Measurements from ENCODE around the gene MYH16.
"Not testable (repeated sequence)": the region's sequence is repeated elsewhere in the genome, so short reads cannot be mapped to it uniquely, and the experiment has no call there.

Gene MYH16

DNA sequence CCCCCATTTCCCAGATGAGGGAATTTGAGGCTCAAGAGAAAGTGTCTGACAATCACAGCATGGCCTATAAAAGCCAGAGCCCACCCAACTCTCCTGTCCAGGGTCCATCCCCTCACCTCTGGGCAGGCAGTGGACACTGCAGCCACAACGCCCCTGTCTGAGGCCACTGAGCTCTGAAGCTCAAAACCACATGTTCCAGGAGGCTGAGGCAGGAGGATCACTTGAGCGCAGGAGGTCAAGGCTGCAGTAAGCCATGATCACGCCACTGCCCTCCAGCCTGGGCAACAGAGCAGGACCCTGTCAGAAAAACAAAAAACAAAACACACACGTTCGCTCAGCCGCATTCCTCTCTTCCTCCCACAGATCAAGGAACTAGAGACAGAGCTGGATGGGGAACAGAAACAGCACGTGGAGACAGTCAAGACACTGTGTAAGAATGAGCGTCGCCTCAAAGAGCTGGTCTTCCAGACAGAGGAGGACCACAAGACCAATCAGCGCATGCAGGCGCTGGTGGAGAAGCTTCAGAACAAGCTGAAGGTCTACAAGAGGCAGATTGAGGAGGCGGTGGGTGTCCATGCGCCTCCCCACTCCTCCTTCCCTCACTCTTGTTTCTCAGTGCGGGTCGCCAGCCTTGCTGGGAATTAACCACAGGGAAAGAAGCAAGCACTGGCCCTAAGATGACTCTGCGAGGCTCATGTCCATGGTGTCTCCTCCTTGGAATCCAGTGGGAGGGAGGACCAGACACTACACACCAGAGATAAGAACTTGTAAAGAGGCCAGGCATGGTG is 33.0 kb downstream of the MYH16 start:
- no peak for ATAC-seq (replicated peaks)
- Mint-ChIP-seq H3K4me1 (no peaks in the 10 kb centered on the region), H3K9me3 (peaks cover 0 to 2% of the 10 kb centered on the region in 2 donors), H3K27me3 (no peaks in the 10 kb centered on the region), H3K4me3 (no peak overlapping the region), H3K36me3 (peaks cover 0 to 3% of the 10 kb centered on the region in 2 donors), H3K27ac (no peak overlapping the region)
- no peak for DNase-seq

- H3K36me3 Mint-ChIP-seq: peaks cover 0 to 3% of the 10 kb centered on the region in 2 donors
- H3K27me3 Mint-ChIP-seq: peaks cover 0 to 4% of the 10 kb centered on the region in 2 donors
- H3K4me3 Mint-ChIP-seq: no peak overlapping the region
- no peak overlapping the region for H3K27ac Mint-ChIP-seq
- H3K4me1 Mint-ChIP-seq: no peaks in the 10 kb centered on the region
- H3K9me3 Mint-ChIP-seq: peaks cover 0 to 2% of the 10 kb centered on the region in 2 donors
- no peak for ATAC-seq (replicated peaks)
- DNase-seq: no peak
Observed at GRCh38 chr7:99308461-99309074, 35.9 kb downstream of the MYH16 start.

DNA sequence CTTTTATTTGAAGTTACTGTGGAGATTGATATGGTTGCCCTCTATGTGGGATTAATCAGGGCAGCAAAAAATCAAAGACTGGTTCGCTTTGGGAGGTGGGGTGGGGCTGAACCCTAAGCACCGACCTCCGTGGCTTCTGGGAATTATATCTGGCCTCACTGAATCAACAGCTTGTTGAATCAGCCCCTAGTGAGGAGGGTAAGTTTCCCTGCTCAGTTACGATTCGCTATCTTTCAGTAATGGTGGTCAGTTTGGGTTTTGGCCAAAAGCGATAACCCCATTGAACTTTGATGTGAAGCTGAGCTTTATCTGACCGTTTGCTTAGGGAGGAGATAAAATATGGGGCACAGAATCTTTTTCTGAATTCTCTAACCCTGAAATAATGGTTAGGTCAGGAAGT is 36.5 kb downstream of the MYH16 start:
- peaks cover 0 to 4% of the 10 kb centered on the region in 2 donors for H3K27me3 Mint-ChIP-seq
- H3K4me1 Mint-ChIP-seq: peaks cover 0 to under 1% of the 10 kb centered on the region in 2 donors
- no peak for DNase-seq
- H3K4me3 Mint-ChIP-seq: no peak overlapping the region
- no peak overlapping the region for H3K27ac Mint-ChIP-seq
- ATAC-seq (replicated peaks): no peak
- peaks cover 0 to 3% of the 10 kb centered on the region in 2 donors for H3K36me3 Mint-ChIP-seq
- peaks cover 0 to 2% of the 10 kb centered on the region in 2 donors for H3K9me3 Mint-ChIP-seq

DNA sequence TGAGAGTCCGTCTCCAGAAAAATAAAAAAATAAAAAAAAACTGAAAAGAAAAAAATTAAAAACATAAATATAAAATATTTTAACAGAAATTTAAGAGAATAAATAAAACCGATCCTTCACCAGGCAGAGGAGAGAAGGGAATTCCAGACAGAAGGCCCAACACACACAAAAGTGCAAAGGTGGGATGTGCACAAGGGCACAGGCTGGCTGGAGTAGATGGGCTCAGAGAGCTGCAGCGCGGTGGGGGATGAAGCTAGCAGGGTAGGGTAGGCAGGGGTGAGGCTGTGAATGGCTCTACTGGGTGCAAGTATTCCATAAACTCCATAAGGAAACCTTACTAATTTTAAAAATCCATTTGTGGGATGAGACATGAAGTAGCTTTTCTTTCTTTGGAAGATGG is 37.4 kb downstream of the MYH16 start:
- H3K36me3 Mint-ChIP-seq: no peaks in the 10 kb centered on the region
- peaks cover 4 to 6% of the 10 kb centered on the region in 2 donors for H3K4me1 Mint-ChIP-seq
- no peak for DNase-seq
- no peak overlapping the region for H3K4me3 Mint-ChIP-seq
- no peak overlapping the region for H3K27ac Mint-ChIP-seq
- ATAC-seq (replicated peaks): no peak
- peaks cover 0 to 2% of the 10 kb centered on the region in 2 donors for H3K9me3 Mint-ChIP-seq
- H3K27me3 Mint-ChIP-seq: peaks cover 0 to 4% of the 10 kb centered on the region in 2 donors

GRCh38 chr7:99311702-99312101 is 39.1 kb downstream of the MYH16 start:
- H3K27ac Mint-ChIP-seq: no peak overlapping the region
- H3K4me3 Mint-ChIP-seq: no peak overlapping the region
- no peaks in the 10 kb centered on the region for H3K36me3 Mint-ChIP-seq
- H3K27me3 Mint-ChIP-seq: peaks cover 0 to 4% of the 10 kb centered on the region in 2 donors
- peaks cover 0 to 2% of the 10 kb centered on the region in 2 donors for H3K9me3 Mint-ChIP-seq
- no peak for DNase-seq
- no peak for ATAC-seq (replicated peaks)
- peaks cover 4 to 6% of the 10 kb centered on the region in 2 donors for H3K4me1 Mint-ChIP-seq

- Mint-ChIP-seq H3K4me3 (no peak overlapping the region), H3K36me3 (no peaks in the 10 kb centered on the region), H3K4me1 (peaks cover 4 to 6% of the 10 kb centered on the region in 2 donors), H3K9me3 (peaks cover 0 to 2% of the 10 kb centered on the region in 2 donors), H3K27ac (no peak overlapping the region), H3K27me3 (peaks cover 0 to 4% of the 10 kb centered on the region in 2 donors)
- DNase-seq (peak; percentile 49), ATAC-seq (replicated peaks) (peak; percentile 63 to 73)
Observed at GRCh38 chr7:99312316-99313203, 39.9 kb downstream of the MYH16 start.

DNA sequence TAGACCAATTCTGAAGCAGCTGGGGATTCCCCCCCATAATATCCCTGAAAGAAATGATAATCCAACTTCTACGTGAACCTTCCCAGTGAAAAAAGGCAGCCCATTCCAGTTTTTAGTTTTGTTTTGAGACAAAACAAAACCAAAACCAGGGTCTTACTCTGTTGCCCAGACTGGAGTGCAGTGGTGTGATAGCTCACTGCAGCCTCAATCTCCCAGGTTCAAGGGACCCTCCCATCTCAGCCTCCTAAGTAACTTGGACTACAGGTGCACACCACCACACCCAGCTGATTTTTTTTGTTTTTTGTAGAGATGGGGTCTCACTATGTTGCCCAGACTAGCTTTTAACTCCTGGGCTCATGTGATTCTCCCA is 40.5 kb downstream of the MYH16 start:
- Mint-ChIP-seq H3K9me3 (peaks cover 0 to 2% of the 10 kb centered on the region in 2 donors), H3K36me3 (no peaks in the 10 kb centered on the region), H3K27ac (no peak overlapping the region), H3K4me3 (no peak overlapping the region), H3K27me3 (peaks cover 0 to 4% of the 10 kb centered on the region in 2 donors), H3K4me1 (peaks cover 4 to 6% of the 10 kb centered on the region in 2 donors)
- peak; percentile 29 to 45 for ATAC-seq (replicated peaks)
- no peak for DNase-seq

- DNase-seq (no peak), ATAC-seq (replicated peaks) (peak; percentile 36 to 50)
- H3K36me3 Mint-ChIP-seq: no peaks in the 10 kb centered on the region
Observed at GRCh38 chr7:99314504-99314903, 41.9 kb downstream of the MYH16 start.

GRCh38 chr7:99320371-99320770 is 47.7 kb downstream of the MYH16 start:
- DNase-seq (no peak), ATAC-seq (replicated peaks) (no peak)
- Mint-ChIP-seq H3K36me3 (no peaks in the 10 kb centered on the region), H3K4me1 (peaks cover 1 to 13% of the 10 kb centered on the region in 2 donors), H3K9me3 (no peaks in the 10 kb centered on the region), H3K27ac (no peak overlapping the region), H3K4me3 (no peak overlapping the region), H3K27me3 (no peaks in the 10 kb centered on the region)

More at GRCh38 chr7:99314504-99314903, 41.9 kb downstream of the MYH16 start:
- H3K4me1 Mint-ChIP-seq: peaks cover 4 to 6% of the 10 kb centered on the region in 2 donors
- H3K27me3 Mint-ChIP-seq: peaks cover 0 to 4% of the 10 kb centered on the region in 2 donors
- H3K27ac Mint-ChIP-seq: no peak overlapping the region
- H3K4me3 Mint-ChIP-seq: no peak overlapping the region
- H3K9me3 Mint-ChIP-seq: peaks cover 0 to 2% of the 10 kb centered on the region in 2 donors

DNA sequence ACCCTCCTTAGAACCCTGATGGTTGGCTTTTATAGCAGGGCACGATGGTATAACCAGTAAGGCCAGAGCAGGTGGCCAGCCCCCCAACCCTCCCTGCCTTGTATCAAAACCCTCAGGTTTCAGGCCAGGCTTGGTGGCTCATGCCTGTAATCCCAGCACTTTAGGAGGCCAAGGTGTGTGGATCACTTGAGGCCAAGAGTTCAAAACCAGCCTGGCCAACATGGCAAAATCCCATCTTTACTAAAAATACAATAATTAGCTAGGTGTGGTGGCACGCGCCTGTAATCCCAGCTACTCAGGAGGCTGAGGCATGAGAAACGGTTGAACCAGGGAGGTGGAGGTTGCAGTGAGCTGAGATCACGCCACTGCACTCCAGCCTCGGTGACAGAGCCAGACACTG is 50.0 kb downstream of the MYH16 start:
- H3K4me3 Mint-ChIP-seq; H3K9me3 Mint-ChIP-seq; ATAC-seq (replicated peaks); H3K27ac Mint-ChIP-seq; H3K27me3 Mint-ChIP-seq; H3K36me3 Mint-ChIP-seq; DNase-seq: not testable (repeated sequence)
- H3K4me1 Mint-ChIP-seq: peaks cover 5 to 27% of the 10 kb centered on the region in 2 donors

DNA sequence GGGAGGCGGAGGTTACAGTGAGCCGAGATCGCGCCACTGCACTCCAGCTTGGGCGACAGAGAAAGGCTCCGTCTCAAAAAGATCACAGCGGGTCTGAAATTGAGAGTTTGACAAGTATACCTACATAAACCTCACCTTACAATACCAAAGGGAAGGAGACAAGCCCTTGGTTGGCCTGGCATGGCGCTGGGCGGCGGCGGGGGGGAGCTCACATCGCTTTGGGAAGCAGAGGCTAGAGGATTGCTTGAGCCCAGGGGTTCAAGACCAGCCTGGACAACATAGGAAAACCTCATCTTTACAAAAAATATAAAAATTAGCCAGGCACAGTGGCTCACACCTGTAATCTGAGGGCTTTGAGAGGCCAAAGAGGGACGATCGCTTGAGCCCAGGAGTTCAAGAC is 51.9 kb downstream of the MYH16 start:
- peaks cover 0 to 9% of the 10 kb centered on the region in 2 donors for H3K36me3 Mint-ChIP-seq
- peak overlapping the region; percentile 97 for H3K27ac Mint-ChIP-seq
- peak overlapping the region; percentile 90 to 96 for H3K4me3 Mint-ChIP-seq
- no peaks in the 10 kb centered on the region for H3K27me3 Mint-ChIP-seq
- no peaks in the 10 kb centered on the region for H3K9me3 Mint-ChIP-seq
- ATAC-seq (replicated peaks): no peak
- peaks cover 10 to 43% of the 10 kb centered on the region in 2 donors for H3K4me1 Mint-ChIP-seq
- DNase-seq: no peak

GRCh38 chr7:99325001-99325493 is 52.4 kb downstream of the MYH16 start:
- H3K27me3 Mint-ChIP-seq: no peaks in the 10 kb centered on the region
- H3K36me3 Mint-ChIP-seq: peaks cover 0 to 9% of the 10 kb centered on the region in 2 donors
- ATAC-seq (replicated peaks) (peak; percentile 1 to 2), DNase-seq (no peak)
- H3K4me1 Mint-ChIP-seq: peaks cover 10 to 48% of the 10 kb centered on the region in 2 donors
- H3K27ac Mint-ChIP-seq: peak overlapping the region; percentile 97
- peak overlapping the region; percentile 90 to 96 for H3K4me3 Mint-ChIP-seq
- no peaks in the 10 kb centered on the region for H3K9me3 Mint-ChIP-seq

- Mint-ChIP-seq H3K36me3 (peaks cover 3 to 16% of the 10 kb centered on the region in 2 donors), H3K27me3 (no peaks in the 10 kb centered on the region), H3K9me3 (no peaks in the 10 kb centered on the region), H3K27ac (peak within 1 kb of the TSS; percentile 97), H3K4me3 (peak within 1 kb of the TSS; percentile 90 to 96), H3K4me1 (peaks cover 17 to 53% of the 10 kb centered on the region in 2 donors)
- peak; percentile 94 to 96 for ATAC-seq (replicated peaks)
- DNase-seq: peak; percentile 89
Observed at GRCh38 chr7:99325592-99326407, 53.2 kb downstream of the MYH16 start, which contains the start of gene ARPC1A. Gene ARPC1A, plus strand, starts transcription at chr7:99325898. Its CDS starts 7,456 bp downstream, at chr7:99333354.

All from stimulated activated naive B cell treated with anti-CD40 and anti-IgM and Interleukin-4, amounts not matched to agents 10 μg/mL and 1 μg/mL and 100 μg/mL, for 72 hours (primary cell).